K562 (cell line): ENCODE data around the gene OR2C1. TPM values are rescaled to one million over a fixed set of nuclear protein-coding genes. Genes with fewer than 3 reads are reported as not detected.
A peak's percentile ranks its signal among the peaks of the same experiment; 100 is the strongest.

Experiments
- AFF4 ChIP-seq: sonication (generic); formaldehyde crosslinking; IDR thresholded peaks from 2 replicates; pipeline ENCODE4 v1.8.0; 2023; ENCODE audit warnings: mild to moderate bottlenecking, missing genetic modification reagents
- BCOR ChIP-seq: fragments of 450-650 bp; IDR thresholded peaks from 2 replicates; pipeline ENCODE4 v1.6.1; 2016
- CLOCK ChIP-seq: fragments of 250-450 bp; sonication (Bioruptor Pico); IDR thresholded peaks from 2 replicates; pipeline ENCODE4 v1.4.0; 2020; ENCODE audit warnings: mild to moderate bottlenecking, moderate library complexity, borderline replicate concordance
- FOXM1 ChIP-seq, 2 experiments: fragments of 450-650 bp in 1 of 2; sonication (generic) in 1 of 2; formaldehyde crosslinking in 1 of 2; IDR thresholded peaks; 2 replicates each; pipeline versions ENCODE4 v1.6.1 to v1.9.0; 2017 to 2022; ENCODE audit warnings: low read depth in 2 of 2, mild to moderate bottlenecking in 2 of 2, missing genetic modification reagents in 1 of 2, moderate library complexity in 1 of 2
- HIVEP1 ChIP-seq: fragments of 250-450 bp; sonication (Bioruptor Pico); IDR thresholded peaks from 2 replicates; pipeline ENCODE4 v1.4.0; 2020; ENCODE audit warnings: mild to moderate bottlenecking
- MEIS2 ChIP-seq: fragments of 450-650 bp; IDR thresholded peaks from 2 replicates; pipeline ENCODE4 v1.6.1; 2014; ENCODE audit warnings: mild to moderate bottlenecking; ENCODE audit not compliant: partially characterized antibody
- MTA1 ChIP-seq: fragments of 450-650 bp; IDR thresholded peaks from 2 replicates; pipeline ENCODE4 v1.6.1; 2017; ENCODE audit warnings: borderline replicate concordance
- MYC ChIP-seq, 2 experiments: fragments of 250-450 bp in 1 of 2; sonication (Bioruptor Pico) in 1 of 2; IDR thresholded peaks; 2 replicates each; pipeline versions ENCODE4 v1.5.1 to v1.6.1; 2012 to 2021; ENCODE audit warnings: low read depth in 2 of 2, borderline replicate concordance in 1 of 2, improper control_type of control experiment in 1 of 2, low read length in 1 of 2, mild to moderate bottlenecking in 1 of 2, moderate library complexity in 1 of 2
- MYNN ChIP-seq, 2 experiments: sonication (generic); formaldehyde crosslinking in 1 of 2; IDR thresholded peaks; 2 replicates each; pipeline versions ENCODE4 v1.5.0 to v1.6.1; 2016 to 2020; ENCODE audit warnings: antibody characterized with exemption in 1 of 2, missing genetic modification reagents in 1 of 2
- NFE2 ChIP-seq: IDR thresholded peaks from 2 replicates; pipeline ENCODE4 v1.6.1; 2014; ENCODE audit warnings: antibody characterized with exemption, low read depth
- NONO ChIP-seq, 2 experiments: fragments of 200-400 bp in 1 of 2; fragments of 450-650 bp in 1 of 2; formaldehyde crosslinking in 1 of 2; IDR thresholded peaks; 2 replicates each; pipeline ENCODE4 v1.6.1; 2017; ENCODE audit warnings: low read depth in 2 of 2, mild to moderate bottlenecking in 2 of 2, moderate library complexity in 2 of 2, low read length in 1 of 2
- PKNOX1 ChIP-seq: fragments of 450-650 bp; IDR thresholded peaks from 2 replicates; pipeline ENCODE4 v1.6.1; 2016
- ZFP1 ChIP-seq: fragments of 450-650 bp; formaldehyde crosslinking; IDR thresholded peaks from 2 replicates; pipeline ENCODE4 v1.4.0; 2020; ENCODE audit warnings: mild to moderate bottlenecking, mixed read lengths
- ZNF217 ChIP-seq: sonication (generic); formaldehyde crosslinking; IDR thresholded peaks from 2 replicates; pipeline ENCODE4 v1.8.0; 2022; ENCODE audit warnings: mild to moderate bottlenecking, missing genetic modification reagents
- ZNF584 ChIP-seq: fragments of 200-800 bp; sonication (Bioruptor generic); IDR thresholded peaks from 2 replicates; pipeline ENCODE4 v1.6.1; 2016; ENCODE audit warnings: low read depth, mild to moderate bottlenecking, missing genetic modification characterization, missing compliant biosample characterization
- ZSCAN29 ChIP-seq: fragments of 450-650 bp; IDR thresholded peaks from 2 replicates; pipeline ENCODE4 v1.6.1; 2017
- polyA plus RNA-seq, 8 experiments: library from polyadenylated mRNA; depleted of rRNA in 4 of 8; stranded (reverse) in 5 of 8; unstranded in 3 of 8; fragments of >200 nt; fragmentation: Nextera tagmentation in 2 of 8; fragmentation: Illumina TruSeq in 1 of 8; extraction: Ambion mirVana in 2 of 8; extraction: Trizol in 1 of 8; gene quantifications; 2 replicates each; pipeline versions ENCODE4 v1.2.1 to v1.2.3, GENCODE V29; 2011 to 2014; ENCODE audit warnings: inconsistent platforms in 1 of 8, missing spikeins in 1 of 8
- total RNA-seq, 7 experiments: library from RNA; depleted of rRNA in 6 of 7; stranded (reverse); fragments of >200 nt in 6 of 7; fragmentation: Illumina TruSeq in 2 of 7; extraction: Trizol in 2 of 7; gene quantifications; 2 replicates each; pipeline versions ENCODE4 v1.2.1 to v1.2.3, GENCODE V29; 2011 to 2021; ENCODE audit warnings: low replicate concordance in 1 of 7

The OR2C1 gene
- total and polyA plus RNA-seq, 9 of the 15 experiments (the other 6 are each of a cell fraction or from before 2014, with no cell fraction given), result not detected

GRCh38 chr16:3348547-3349167, 7.0 kb upstream of the OR2C1 start (continued):
- peak in 1 of 2 experiments; percentile 80; a peak in 1 of 4 replicates for TF ChIP-seq NONO (IDR thresholded peaks at IDR 0.05; ENCODE audit: low read depth in 2 of 2, low read length in 1 of 2)
- no peak for TF ChIP-seq HIVEP1 (CRISPR knock-in tag)
- TF ChIP-seq MYNN (IDR thresholded peaks at IDR 0.05), result peak; percentile 52; the same call in 1 of the 2 replicates
- TF ChIP-seq MYNN (CRISPR knock-in tag; IDR thresholded peaks at IDR 0.05), result no peak
- TF ChIP-seq PKNOX1, result peak; percentile 89
- peak; percentile 98 for TF ChIP-seq BCOR
- no peak for TF ChIP-seq ZFP1 (CRISPR knock-in tag)
- peak; percentile 70; the same call in 1 of the 2 replicates for TF ChIP-seq MTA1
- no peak for TF ChIP-seq ZSCAN29
- TF ChIP-seq MEIS2, result peak; percentile 94
- peak; percentile 75; the same call in 1 of the 2 replicates for TF ChIP-seq ZNF584 (CRISPR knock-in tag)
- TF ChIP-seq MYC (IDR thresholded peaks at IDR 0.05; ENCODE audit: low read depth, low read length), result peak; percentile 71
- TF ChIP-seq MYC (CRISPR knock-in tag; IDR thresholded peaks at IDR 0.05; ENCODE audit: borderline replicate concordance, low read depth), result no peak
- no peak for TF ChIP-seq ZNF217 (CRISPR knock-in tag)
- no peak for TF ChIP-seq AFF4 (CRISPR knock-in tag)
- peak; percentile 84 for TF ChIP-seq FOXM1 (IDR thresholded peaks at IDR 0.05; ENCODE audit: low read depth)
- no peak for TF ChIP-seq FOXM1 (CRISPR knock-in tag; IDR thresholded peaks at IDR 0.05; ENCODE audit: low read depth)
- TF ChIP-seq NFE2, result peak; percentile 28; the same call in 1 of the 2 replicates
- TF ChIP-seq CLOCK, result no peak
